MCF 10A (cell line): ENCODE results near the gene EVI2B. TPM values are rescaled to one million over a fixed set of nuclear protein-coding genes. Genes with fewer than 3 reads are reported as not detected.

Experiments
- BruUV-seq: library from RNA; stranded (reverse); fragments of 400-500 nt; replicated peaks from 2 replicates; lab custom pipeline; 2021; lab: Mats Ljungman, UMichigan
- CTCF ChIA-PET: fragments of 300-600 bp; sonication (Branson Sonifier 250); formaldehyde crosslinking; extraction: SDS; loops from one replicate; lab custom pipeline; 2021; ENCODE audit warnings: antibody characterized with exemption, inconsistent platforms; lab: Yijun Ruan, JAX
- POLR2A ChIA-PET: fragments of 300-600, 350-650 bp; sonication (Branson Sonifier 250); formaldehyde crosslinking; extraction: SDS; loops from one replicate; lab custom pipeline; 2020; ENCODE audit warnings: antibody characterized with exemption, inconsistent platforms; lab: Yijun Ruan, JAX
- DNase-seq: peaks from one replicate; pipeline ENCODE4 v3.0.0-alpha.2; 2018; ENCODE audit not compliant: unreplicated experiment
- H3K27ac Mint-ChIP-seq: one replicate; pipeline ENCODE4 v1.8.0; 2022; ENCODE audit warnings: mild to moderate bottlenecking, low read depth, mixed read lengths; ENCODE audit not compliant: unreplicated experiment
- H3K27me3 Mint-ChIP-seq: one replicate; pipeline ENCODE4 v1.8.0; 2022; ENCODE audit warnings: mixed read lengths; ENCODE audit not compliant: insufficient read depth, unreplicated experiment
- H3K36me3 Mint-ChIP-seq: one replicate; pipeline ENCODE4 v1.8.0; 2022; ENCODE audit warnings: mild to moderate bottlenecking, moderate library complexity, mixed read lengths; ENCODE audit not compliant: insufficient read depth, unreplicated experiment
- H3K4me1 Mint-ChIP-seq: one replicate; pipeline ENCODE4 v1.8.0; 2022; ENCODE audit warnings: mixed read lengths; ENCODE audit not compliant: insufficient read depth, unreplicated experiment
- H3K4me3 Mint-ChIP-seq: one replicate; pipeline ENCODE4 v1.8.0; 2022; ENCODE audit warnings: mild to moderate bottlenecking, moderate library complexity, mixed read lengths; ENCODE audit not compliant: unreplicated experiment
- H3K9me3 Mint-ChIP-seq: one replicate; pipeline ENCODE4 v1.8.0; 2022; ENCODE audit warnings: mixed read lengths; ENCODE audit not compliant: unreplicated experiment
- CTCF ChIP-seq: fragments of 200-600 bp; IDR thresholded peaks from one replicate; pipeline ENCODE4 v1.8.0; 2022; ENCODE audit warnings: antibody characterized with exemption, mild to moderate bottlenecking; ENCODE audit not compliant: unreplicated experiment
- intact Hi-C: fragments of 100-400 bp; cut with micrococcal nuclease; formaldehyde crosslinking; loops from 2 replicates; pipeline ENCODE4 v1.14.1; 2022
- total RNA-seq: library from RNA; stranded (reverse); gene quantifications from 2 replicates; pipeline ENCODE4 v1.2.3, GENCODE V29; 2022

The EVI2B gene
- total RNA-seq, 1 experiment from 2014 or later = 3.6 TPM

DNA sequence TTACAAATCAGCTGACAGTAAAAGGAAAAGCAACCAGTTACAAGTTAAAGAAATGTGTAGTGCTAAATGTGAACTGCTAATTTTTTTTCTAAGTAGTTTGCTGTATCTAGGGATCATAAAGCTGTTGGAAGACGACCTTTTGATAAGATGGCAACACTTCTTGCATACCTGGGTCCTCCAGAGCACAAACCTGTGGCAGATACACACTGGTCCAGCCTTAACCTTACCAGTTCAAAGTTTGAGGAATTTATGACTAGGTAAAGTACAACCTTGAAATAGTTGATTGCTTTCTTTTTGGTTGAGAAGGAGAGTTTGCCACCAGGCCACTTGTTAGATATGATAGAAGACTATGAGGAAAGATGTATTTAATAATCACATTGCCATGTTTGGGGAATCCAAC, 52.3 kb downstream of the EVI2B start:
- H3K9me3 Mint-ChIP-seq = no peaks in the 10 kb centered on the region
- POLR2A ChIA-PET = interaction anchor here (1.0 to 1.2 kb wide), 2 partner anchors 8 to 11 kb away, joined by 3 read pairs; no protein-coding TSS in a partner anchor

DNA sequence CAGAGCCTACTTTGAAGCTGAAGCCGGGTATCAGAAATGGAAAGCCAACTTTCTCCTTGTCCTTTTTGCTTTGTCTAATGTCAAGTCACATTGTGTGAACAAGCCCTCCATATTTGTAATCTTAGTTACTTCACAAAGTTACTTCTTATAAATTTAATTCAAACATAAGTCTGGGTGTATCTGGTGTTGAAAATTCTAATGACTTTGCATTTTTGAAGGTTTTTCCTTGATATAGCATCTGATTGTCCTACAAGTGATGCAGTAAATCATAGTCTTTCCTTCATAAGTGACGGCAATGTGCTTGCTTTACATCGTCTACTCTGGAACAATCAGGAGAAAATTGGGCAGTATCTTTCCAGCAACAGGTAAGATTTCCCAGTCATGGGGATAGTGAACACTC, 53.7 kb downstream of the EVI2B start:
- no TSS peak for BruUV-seq
- TF ChIP-seq CTCF = no peak
- intact Hi-C loops = no loop called here
- Mint-ChIP-seq H3K9me3 (no peaks in the 10 kb centered on the region), H3K4me3 (no peak overlapping the region), H3K27me3 (no peaks in the 10 kb centered on the region), H3K4me1 (no peaks in the 10 kb centered on the region), H3K27ac (no peak overlapping the region), H3K36me3 (peaks cover 36% of the 10 kb centered on the region)
- ChIA-PET CTCF (no interaction called here), POLR2A (no interaction called here)
- no peak for DNase-seq

More for the DNA sequence above, 52.3 kb downstream of the EVI2B start:
- Mint-ChIP-seq H3K27me3 (no peaks in the 10 kb centered on the region), H3K4me1 (no peaks in the 10 kb centered on the region), H3K4me3 (no peak overlapping the region), H3K36me3 (peaks cover 45% of the 10 kb centered on the region), H3K27ac (no peak overlapping the region)
- no peak for TF ChIP-seq CTCF
- DNase-seq = no peak
- intact Hi-C loops = no loop called here
- no TSS peak for BruUV-seq
- CTCF ChIA-PET = interaction anchor here (0.6 to 0.8 kb wide), 3 partner anchors 27 to 107 kb away, joined by 3 to 4 read pairs (median 3); no protein-coding TSS in a partner anchor

DNA sequence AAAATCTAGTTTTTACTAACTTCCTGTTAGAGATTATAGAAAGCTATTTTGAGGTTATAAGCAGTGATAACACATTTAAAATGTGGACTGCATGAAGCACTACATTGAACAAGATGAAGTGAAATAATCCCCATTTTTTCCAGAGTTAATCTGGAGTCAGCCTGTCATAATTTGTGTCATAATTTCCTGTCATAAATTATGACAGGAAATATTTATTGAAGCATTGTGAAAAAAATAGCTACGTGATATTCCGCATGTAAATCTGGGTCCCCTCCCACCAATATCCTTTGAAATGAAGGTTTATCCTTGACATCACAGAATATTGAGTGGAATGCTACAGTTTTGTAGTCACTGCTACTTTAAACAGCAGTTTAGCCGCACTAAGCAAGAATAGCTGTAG, 56.9 kb downstream of the EVI2B start:
- intact Hi-C loops = no loop called here
- Mint-ChIP-seq H3K27ac (no peak overlapping the region), H3K36me3 (peaks cover 48% of the 10 kb centered on the region), H3K9me3 (no peaks in the 10 kb centered on the region), H3K4me1 (no peaks in the 10 kb centered on the region), H3K27me3 (no peaks in the 10 kb centered on the region), H3K4me3 (no peak overlapping the region)
- no TSS peak for BruUV-seq
- POLR2A ChIA-PET = interaction anchor here (0.9 to 1.4 kb wide), 4 partner anchors 8 to 249 kb away, joined by 3 to 5 read pairs (median 4); no protein-coding TSS in a partner anchor
- TF ChIP-seq CTCF = no peak
- DNase-seq = no peak
- CTCF ChIA-PET = interaction anchor here (0.6 to 1.0 kb wide), 4 partner anchors 41 to 180 kb away, joined by 3 to 5 read pairs (median 4); no protein-coding TSS in a partner anchor

DNA sequence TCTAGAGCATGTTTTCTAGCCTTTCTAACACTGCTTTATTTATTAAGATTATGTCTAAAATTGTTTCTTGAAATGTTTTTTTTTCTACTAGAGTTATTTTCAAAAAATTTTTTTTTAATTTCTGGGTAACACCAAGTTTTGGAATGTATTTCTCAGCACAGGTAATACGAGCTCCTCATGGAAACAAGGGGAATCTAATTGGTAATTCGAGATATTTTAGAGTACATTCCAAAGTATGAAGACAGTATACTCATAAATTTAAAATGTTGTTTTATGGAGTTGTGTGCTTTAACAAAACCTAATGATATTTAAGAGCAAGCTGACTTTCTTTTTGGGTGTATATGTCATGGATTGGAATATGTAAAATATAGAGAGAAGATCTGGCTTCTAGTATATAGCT, 59.2 kb downstream of the EVI2B start:
- Mint-ChIP-seq H3K27me3 (no peaks in the 10 kb centered on the region), H3K27ac (no peak overlapping the region), H3K4me1 (peaks cover 15% of the 10 kb centered on the region), H3K36me3 (peaks cover 31% of the 10 kb centered on the region), H3K4me3 (no peak overlapping the region), H3K9me3 (no peaks in the 10 kb centered on the region)
- DNase-seq = no peak
- BruUV-seq = no TSS peak
- CTCF ChIA-PET = no interaction called here
- intact Hi-C loops = no loop called here
- POLR2A ChIA-PET = interaction anchor here (1.1 to 2.3 kb wide), 3 partner anchors 12 to 15 kb away, joined by 3 to 10 read pairs (median 4); no protein-coding TSS in a partner anchor
- TF ChIP-seq CTCF = no peak

Other genes starting within 250 kb of the EVI2B start
- gene NF1, start 219.1 kb downstream of the EVI2B start, total RNA-seq = 58.5 and 60.2 TPM in 2 replicates
- gene OMG, start 16.8 kb downstream of the EVI2B start, total RNA-seq = 0.16 TPM in 1 of 2 replicates, not detected in the other
- 2.6 and 3.3 TPM in 2 replicates for gene EVI2A, start 7.6 kb upstream of the EVI2B start, total RNA-seq
- 2.8 and 3.7 TPM in 2 replicates for gene RAB11FIP4, start 77.6 kb upstream of the EVI2B start, total RNA-seq